ENCODE measurements around the gene ABCC1. TPM values are rescaled to one million over a fixed set of nuclear protein-coding genes. Genes with fewer than 3 reads are reported as not detected.
"Not testable (repeated sequence)": the region's sequence is repeated elsewhere in the genome, so short reads cannot be mapped to it uniquely, and the experiment has no call there.

The ABCC1 gene
- total RNA-seq, 1 donor from 2014 or later = 29.9 TPM

GRCh38 chr16:15953929-15954813 is 4.8 kb downstream of the ABCC1 start:
- DNase-seq = no peak
- no peak overlapping the region for H3K4me3 Mint-ChIP-seq (ENCODE audit: unreplicated experiment)
- no peaks in the 10 kb centered on the region for H3K36me3 Mint-ChIP-seq (ENCODE audit: unreplicated experiment)
- H3K4me1 Mint-ChIP-seq (ENCODE audit: low read depth, unreplicated experiment) = peaks cover 5% of the 10 kb centered on the region
- H3K9me3 Mint-ChIP-seq (ENCODE audit: unreplicated experiment) = peaks cover 3% of the 10 kb centered on the region
- no peak for TF ChIP-seq CTCF (IDR thresholded peaks at IDR 0.05; ENCODE audit: partially characterized antibody, unreplicated experiment)
- H3K27ac Mint-ChIP-seq (ENCODE audit: unreplicated experiment) = no peak overlapping the region
- H3K27me3 Mint-ChIP-seq (ENCODE audit: unreplicated experiment) = no peaks in the 10 kb centered on the region

- Mint-ChIP-seq H3K27ac (ENCODE audit: unreplicated experiment) (no peak overlapping the region), H3K27me3 (ENCODE audit: unreplicated experiment) (no peaks in the 10 kb centered on the region), H3K4me1 (ENCODE audit: low read depth, unreplicated experiment) (peaks cover 5% of the 10 kb centered on the region), H3K4me3 (ENCODE audit: unreplicated experiment) (no peak overlapping the region), H3K9me3 (ENCODE audit: unreplicated experiment) (peaks cover 3% of the 10 kb centered on the region), H3K36me3 (ENCODE audit: unreplicated experiment) (no peaks in the 10 kb centered on the region)
- no peak for DNase-seq
- TF ChIP-seq CTCF (IDR thresholded peaks at IDR 0.05; ENCODE audit: partially characterized antibody, unreplicated experiment) = no peak
Measured at GRCh38 chr16:15954814-15955151, 5.4 kb downstream of the ABCC1 start.

DNA sequence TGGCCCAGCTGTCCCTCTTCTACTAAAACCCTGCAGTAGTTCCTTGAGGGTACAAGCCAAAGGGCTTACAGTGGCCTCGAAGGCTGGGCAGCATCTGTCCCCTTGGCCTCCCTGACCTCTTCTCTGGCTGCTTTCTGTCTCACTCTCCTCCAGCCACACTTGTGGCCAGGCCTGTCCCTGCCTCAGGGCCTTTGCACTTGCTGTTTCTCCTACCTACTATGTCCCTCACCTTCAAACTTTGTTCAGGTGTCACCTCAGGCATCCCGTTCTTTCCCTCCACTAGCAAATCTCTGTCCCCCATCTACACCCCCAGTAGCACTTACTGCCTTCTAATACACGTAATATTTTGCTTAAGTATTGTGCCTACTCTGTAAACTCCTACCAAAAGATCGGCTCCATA is 6.0 kb downstream of the ABCC1 start:
- Mint-ChIP-seq H3K36me3 (ENCODE audit: unreplicated experiment) (no peaks in the 10 kb centered on the region), H3K4me3 (ENCODE audit: unreplicated experiment) (no peak overlapping the region), H3K27me3 (ENCODE audit: unreplicated experiment) (no peaks in the 10 kb centered on the region), H3K27ac (ENCODE audit: unreplicated experiment) (no peak overlapping the region), H3K9me3 (ENCODE audit: unreplicated experiment) (peaks cover 2% of the 10 kb centered on the region), H3K4me1 (ENCODE audit: low read depth, unreplicated experiment) (peaks cover 5% of the 10 kb centered on the region)
- DNase-seq = no peak
- TF ChIP-seq CTCF (IDR thresholded peaks at IDR 0.05; ENCODE audit: partially characterized antibody, unreplicated experiment) = no peak

GRCh38 chr16:15956106-15956505 is 6.7 kb downstream of the ABCC1 start:
- not testable (repeated sequence) for H3K27me3 Mint-ChIP-seq (ENCODE audit: unreplicated experiment); H3K4me3 Mint-ChIP-seq (ENCODE audit: unreplicated experiment); H3K27ac Mint-ChIP-seq (ENCODE audit: unreplicated experiment); H3K9me3 Mint-ChIP-seq (ENCODE audit: unreplicated experiment); H3K4me1 Mint-ChIP-seq (ENCODE audit: low read depth, unreplicated experiment); H3K36me3 Mint-ChIP-seq (ENCODE audit: unreplicated experiment); DNase-seq

GRCh38 chr16:15958703-15959348 is 9.4 kb downstream of the ABCC1 start:
- Mint-ChIP-seq H3K9me3 (ENCODE audit: unreplicated experiment) (peaks cover 1% of the 10 kb centered on the region), H3K27me3 (ENCODE audit: unreplicated experiment) (peaks cover 3% of the 10 kb centered on the region)

More at GRCh38 chr16:15958703-15959348, 9.4 kb downstream of the ABCC1 start:
- H3K4me1 Mint-ChIP-seq (ENCODE audit: low read depth, unreplicated experiment) = no peaks in the 10 kb centered on the region
- H3K36me3 Mint-ChIP-seq (ENCODE audit: unreplicated experiment) = peaks cover 12% of the 10 kb centered on the region
- no peak overlapping the region for H3K4me3 Mint-ChIP-seq (ENCODE audit: unreplicated experiment)
- no peak for DNase-seq
- no peak overlapping the region for H3K27ac Mint-ChIP-seq (ENCODE audit: unreplicated experiment)
- no peak for TF ChIP-seq CTCF (IDR thresholded peaks at IDR 0.05; ENCODE audit: partially characterized antibody, unreplicated experiment)
